MM.1S (cell line): ENCODE measurements around the gene SLCO4A1.
"Not testable (repeated sequence)": the region's sequence is repeated elsewhere in the genome, so short reads cannot be mapped to it uniquely, and the experiment has no call there.

Source experiments
- DNase-seq: peaks from one replicate; pipeline ENCODE4 v3.0.0-alpha.2; 2015
- H2AFZ ChIP-seq: fragments of 300-600 bp; sonication (generic); 2 replicates; pipeline ENCODE4 v1.6.0; 2016; ENCODE audit warnings: antibody characterized with exemption, low read length
- H3F3A ChIP-seq: fragments of 300-600 bp; sonication (generic); 2 replicates; pipeline ENCODE4 v1.6.1; 2016; ENCODE audit warnings: mild to moderate bottlenecking, antibody characterized with exemption, low read length, moderate library complexity, mixed read lengths; ENCODE audit not compliant: insufficient read depth
- H3K27ac ChIP-seq: fragments of 300-600 bp; sonication (generic); 2 replicates; pipeline ENCODE4 v1.5.1; 2016; ENCODE audit warnings: mild to moderate bottlenecking, low read length
- H3K27me3 ChIP-seq: fragments of 300-600 bp; sonication (generic); replicated peaks from 2 replicates; pipeline ENCODE4 v1.6.0; 2016; ENCODE audit warnings: low read length; ENCODE audit not compliant: insufficient read depth
- H3K36me3 ChIP-seq: fragments of 300-600 bp; sonication (generic); replicated peaks from 2 replicates; pipeline ENCODE4 v1.6.1; 2016; ENCODE audit warnings: mild to moderate bottlenecking, low read length, mixed read lengths; ENCODE audit not compliant: insufficient read depth
- H3K4me1 ChIP-seq: fragments of 300-600 bp; sonication (generic); 2 replicates; pipeline ENCODE4 v1.6.1; 2016; ENCODE audit warnings: low read length, mixed read lengths
- H3K4me2 ChIP-seq: fragments of 300-600 bp; sonication (generic); 2 replicates; pipeline ENCODE4 v1.6.0; 2016; ENCODE audit warnings: low read depth, low read length
- H3K4me3 ChIP-seq: fragments of 300-600 bp; sonication (generic); 2 replicates; pipeline ENCODE4 v1.5.1; 2016; ENCODE audit warnings: low read length, mixed read lengths
- H3K79me2 ChIP-seq: fragments of 300-600 bp; sonication (generic); 2 replicates; pipeline ENCODE4 v1.6.1; 2016; ENCODE audit warnings: mixed run types, low read length, mixed read lengths
- H3K9ac ChIP-seq: fragments of 300-600 bp; sonication (generic); 2 replicates; pipeline ENCODE4 v1.6.1; 2016; ENCODE audit warnings: low read length, mixed read lengths
- H3K9me2 ChIP-seq: fragments of 300-600 bp; sonication (generic); replicated peaks from 2 replicates; pipeline ENCODE4 v1.6.1; 2016; ENCODE audit warnings: mild to moderate bottlenecking, low read length, mixed read lengths; ENCODE audit not compliant: insufficient read depth
- H3K9me3 ChIP-seq: fragments of 300-600 bp; sonication (generic); replicated peaks from 2 replicates; pipeline ENCODE4 v1.6.1; 2016; ENCODE audit warnings: mild to moderate bottlenecking, low read length, mixed read lengths; ENCODE audit not compliant: insufficient read depth
- H4K20me1 ChIP-seq: fragments of 300-600 bp; sonication (generic); 2 replicates; pipeline ENCODE4 v1.6.1; 2016; ENCODE audit warnings: mild to moderate bottlenecking, low read length, moderate library complexity, mixed read lengths; ENCODE audit not compliant: insufficient read depth
- CTCF ChIP-seq: fragments of 300-600 bp; sonication (generic); IDR thresholded peaks from 2 replicates; pipeline ENCODE4 v1.5.1; 2016; ENCODE audit warnings: antibody characterized with exemption, low read length, mixed read lengths
- EZH2 ChIP-seq: fragments of 300-600 bp; sonication (generic); optimal IDR thresholded peaks from 2 replicates; pipeline ENCODE3; 2017; ENCODE audit warnings: low read depth, mild to moderate bottlenecking, antibody characterized with exemption, low read length, mixed read lengths
- EZH2phosphoT487 ChIP-seq: fragments of 300-600 bp; sonication (generic); IDR thresholded peaks from 2 replicates; pipeline ENCODE4 v1.6.1; 2018; ENCODE audit warnings: antibody characterized with exemption, low read length

SLCO4A1 gene

GRCh38 chr20:62682912-62683517 lies 40.7 kb downstream of the SLCO4A1 start:
- Histone ChIP-seq H2AFZ (no peak overlapping the region), H3K4me3 (no peak overlapping the region), H4K20me1 (no peaks in the 10 kb centered on the region), H3K9ac (no peak overlapping the region), H3F3A (no peaks in the 10 kb centered on the region), H3K9me2 (no peaks in the 10 kb centered on the region), H3K79me2 (no peaks in the 10 kb centered on the region), H3K9me3 (no peaks in the 10 kb centered on the region), H3K27ac (no peak overlapping the region), H3K36me3 (no peaks in the 10 kb centered on the region), H3K4me2 (no peak overlapping the region), H3K27me3 (peaks cover 39% of the 10 kb centered on the region), H3K4me1 (no peaks in the 10 kb centered on the region)
- TF ChIP-seq CTCF = no peak
- TF ChIP-seq EZH2 = no peak
- no peak for TF ChIP-seq EZH2phosphoT487
- no peak for DNase-seq

- not testable (repeated sequence) for DNase-seq, H4K20me1 ChIP-seq, H3K79me2 ChIP-seq, H3K9me2 ChIP-seq, H3K4me1 ChIP-seq, H3F3A ChIP-seq, H3K4me3 ChIP-seq, H3K36me3 ChIP-seq, H3K9ac ChIP-seq, H3K27ac ChIP-seq, H2AFZ ChIP-seq, H3K4me2 ChIP-seq, H3K9me3 ChIP-seq
- peaks cover 47% of the 10 kb centered on the region for H3K27me3 ChIP-seq
These were observed 41.5 kb downstream of the SLCO4A1 start for GRCh38 chr20:62683660-62684322.

- Histone ChIP-seq H3K4me2 (no peak overlapping the region), H3K27ac (no peak overlapping the region), H2AFZ (no peak overlapping the region), H4K20me1 (no peaks in the 10 kb centered on the region), H3K4me3 (no peak overlapping the region), H3F3A (no peaks in the 10 kb centered on the region), H3K9me3 (no peaks in the 10 kb centered on the region), H3K79me2 (no peaks in the 10 kb centered on the region), H3K27me3 (peaks cover 59% of the 10 kb centered on the region), H3K9me2 (no peaks in the 10 kb centered on the region), H3K9ac (no peak overlapping the region), H3K4me1 (no peaks in the 10 kb centered on the region), H3K36me3 (no peaks in the 10 kb centered on the region)
- no peak for DNase-seq
- TF ChIP-seq CTCF (no peak), EZH2phosphoT487 (no peak), EZH2 (no peak)
These were observed 42.7 kb downstream of the SLCO4A1 start for GRCh38 chr20:62684981-62685380.
